ENCODE results near the gene CSMD2.
"Not testable (repeated sequence)": the region's sequence is repeated elsewhere in the genome, so short reads cannot be mapped to it uniquely, and the experiment has no call there.

CSMD2 gene

GRCh38 chr1:34101151-34101550, 63.9 kb downstream of the CSMD2 start:
- Histone ChIP-seq H3K4me1 (ENCODE audit: control insufficient read depth in 1 of 2, insufficient read depth in 2 of 2, low read length in 2 of 2) (no peaks in the 10 kb centered on the region), H3K27ac (ENCODE audit: low read length) (no peak overlapping the region)

GRCh38 chr1:34100332-34100731, 64.7 kb downstream of the CSMD2 start:
- Histone ChIP-seq H3K36me3 (ENCODE audit: control insufficient read depth in 1 of 2, insufficient read depth in 2 of 2, low read length in 2 of 2) (no peaks in the 10 kb centered on the region), H3K27ac (ENCODE audit: low read length) (no peak overlapping the region), H3K9me3 (ENCODE audit: control insufficient read depth in 1 of 2, low read length in 2 of 2) (no peaks in the 10 kb centered on the region), H3K4me1 (ENCODE audit: control insufficient read depth in 1 of 2, insufficient read depth in 2 of 2, low read length in 2 of 2) (no peaks in the 10 kb centered on the region), H3K4me3 (ENCODE audit: low read depth in 1 of 2, low read length in 2 of 2) (no peak overlapping the region), H3K27me3 (ENCODE audit: low read depth, low read length) (no peaks in the 10 kb centered on the region)

More at GRCh38 chr1:34101151-34101550, 63.9 kb downstream of the CSMD2 start:
- H3K4me3 ChIP-seq (ENCODE audit: low read depth in 1 of 2, low read length in 2 of 2) = no peak overlapping the region
- H3K36me3 ChIP-seq (ENCODE audit: control insufficient read depth in 1 of 2, insufficient read depth in 2 of 2, low read length in 2 of 2) = no peaks in the 10 kb centered on the region
- no peaks in the 10 kb centered on the region for H3K27me3 ChIP-seq (ENCODE audit: low read depth, low read length)
- H3K9me3 ChIP-seq (ENCODE audit: control insufficient read depth in 1 of 2, low read length in 2 of 2) = no peaks in the 10 kb centered on the region

GRCh38 chr1:34092399-34092798, 72.6 kb downstream of the CSMD2 start:
- not testable (repeated sequence) for H3K27ac ChIP-seq (ENCODE audit: low read length); H3K4me3 ChIP-seq (ENCODE audit: low read depth in 1 of 2, low read length in 2 of 2); H3K36me3 ChIP-seq (ENCODE audit: control insufficient read depth in 1 of 2, insufficient read depth in 2 of 2, low read length in 2 of 2); H3K27me3 ChIP-seq (ENCODE audit: low read depth, low read length); H3K9me3 ChIP-seq (ENCODE audit: control insufficient read depth in 1 of 2, low read length in 2 of 2); H3K4me1 ChIP-seq (ENCODE audit: control insufficient read depth in 1 of 2, insufficient read depth in 2 of 2, low read length in 2 of 2)

- Histone ChIP-seq H3K4me1 (ENCODE audit: control insufficient read depth in 1 of 2, insufficient read depth in 2 of 2, low read length in 2 of 2) (no peaks in the 10 kb centered on the region), H3K27me3 (ENCODE audit: low read depth, low read length) (no peaks in the 10 kb centered on the region), H3K9me3 (ENCODE audit: control insufficient read depth in 1 of 2, low read length in 2 of 2) (no peaks in the 10 kb centered on the region), H3K4me3 (ENCODE audit: low read depth in 1 of 2, low read length in 2 of 2) (no peak overlapping the region), H3K36me3 (ENCODE audit: control insufficient read depth in 1 of 2, insufficient read depth in 2 of 2, low read length in 2 of 2) (no peaks in the 10 kb centered on the region), H3K27ac (ENCODE audit: low read length) (no peak overlapping the region)
These were observed 75.3 kb downstream of the CSMD2 start for GRCh38 chr1:34089731-34090130.

GRCh38 chr1:34087986-34088385, 77.0 kb downstream of the CSMD2 start:
- Histone ChIP-seq H3K27ac (ENCODE audit: low read length) (no peak overlapping the region), H3K9me3 (ENCODE audit: control insufficient read depth in 1 of 2, low read length in 2 of 2) (no peaks in the 10 kb centered on the region), H3K4me3 (ENCODE audit: low read depth in 1 of 2, low read length in 2 of 2) (no peak overlapping the region), H3K4me1 (ENCODE audit: control insufficient read depth in 1 of 2, insufficient read depth in 2 of 2, low read length in 2 of 2) (no peaks in the 10 kb centered on the region), H3K27me3 (ENCODE audit: low read depth, low read length) (no peaks in the 10 kb centered on the region), H3K36me3 (ENCODE audit: control insufficient read depth in 1 of 2, insufficient read depth in 2 of 2, low read length in 2 of 2) (no peaks in the 10 kb centered on the region)

GRCh38 chr1:34086561-34086960, 78.5 kb downstream of the CSMD2 start:
- Histone ChIP-seq H3K27ac (ENCODE audit: low read length) (no peak overlapping the region), H3K4me1 (ENCODE audit: control insufficient read depth in 1 of 2, insufficient read depth in 2 of 2, low read length in 2 of 2) (no peaks in the 10 kb centered on the region), H3K4me3 (ENCODE audit: low read depth in 1 of 2, low read length in 2 of 2) (no peak overlapping the region), H3K27me3 (ENCODE audit: low read depth, low read length) (no peaks in the 10 kb centered on the region), H3K9me3 (ENCODE audit: control insufficient read depth in 1 of 2, low read length in 2 of 2) (no peaks in the 10 kb centered on the region), H3K36me3 (ENCODE audit: control insufficient read depth in 1 of 2, insufficient read depth in 2 of 2, low read length in 2 of 2) (no peaks in the 10 kb centered on the region)

- Histone ChIP-seq H3K27me3 (ENCODE audit: low read depth, low read length) (no peaks in the 10 kb centered on the region), H3K4me1 (ENCODE audit: control insufficient read depth in 1 of 2, insufficient read depth in 2 of 2, low read length in 2 of 2) (no peaks in the 10 kb centered on the region), H3K27ac (ENCODE audit: low read length) (no peak overlapping the region), H3K36me3 (ENCODE audit: control insufficient read depth in 1 of 2, insufficient read depth in 2 of 2, low read length in 2 of 2) (no peaks in the 10 kb centered on the region), H3K9me3 (ENCODE audit: control insufficient read depth in 1 of 2, low read length in 2 of 2) (no peaks in the 10 kb centered on the region), H3K4me3 (ENCODE audit: low read depth in 1 of 2, low read length in 2 of 2) (no peak overlapping the region)
These were observed 81.1 kb downstream of the CSMD2 start for GRCh38 chr1:34083974-34084373.

- not testable (repeated sequence) for H3K27ac ChIP-seq (ENCODE audit: low read length); H3K27me3 ChIP-seq (ENCODE audit: low read depth, low read length); H3K36me3 ChIP-seq (ENCODE audit: control insufficient read depth in 1 of 2, insufficient read depth in 2 of 2, low read length in 2 of 2); H3K9me3 ChIP-seq (ENCODE audit: control insufficient read depth in 1 of 2, low read length in 2 of 2); H3K4me3 ChIP-seq (ENCODE audit: low read depth in 1 of 2, low read length in 2 of 2); H3K4me1 ChIP-seq (ENCODE audit: control insufficient read depth in 1 of 2, insufficient read depth in 2 of 2, low read length in 2 of 2)
These were observed 82.9 kb downstream of the CSMD2 start for GRCh38 chr1:34082085-34082670.

- Histone ChIP-seq H3K27ac (ENCODE audit: low read length) (no peak overlapping the region), H3K36me3 (ENCODE audit: control insufficient read depth in 1 of 2, insufficient read depth in 2 of 2, low read length in 2 of 2) (no peaks in the 10 kb centered on the region), H3K4me1 (ENCODE audit: control insufficient read depth in 1 of 2, insufficient read depth in 2 of 2, low read length in 2 of 2) (no peaks in the 10 kb centered on the region), H3K9me3 (ENCODE audit: control insufficient read depth in 1 of 2, low read length in 2 of 2) (peaks cover 0 to 2% of the 10 kb centered on the region in 2 donors), H3K4me3 (ENCODE audit: low read depth in 1 of 2, low read length in 2 of 2) (no peak overlapping the region), H3K27me3 (ENCODE audit: low read depth, low read length) (no peaks in the 10 kb centered on the region)
These were observed 86.6 kb downstream of the CSMD2 start for GRCh38 chr1:34078383-34078782.

GRCh38 chr1:34075576-34075975, 89.5 kb downstream of the CSMD2 start:
- H3K9me3 ChIP-seq (ENCODE audit: control insufficient read depth in 1 of 2, low read length in 2 of 2) = peaks cover 0 to 2% of the 10 kb centered on the region in 2 donors
- no peak overlapping the region for H3K4me3 ChIP-seq (ENCODE audit: low read depth in 1 of 2, low read length in 2 of 2)
- H3K4me1 ChIP-seq (ENCODE audit: control insufficient read depth in 1 of 2, insufficient read depth in 2 of 2, low read length in 2 of 2) = no peaks in the 10 kb centered on the region
- H3K27ac ChIP-seq (ENCODE audit: low read length) = no peak overlapping the region
- no peaks in the 10 kb centered on the region for H3K27me3 ChIP-seq (ENCODE audit: low read depth, low read length)
- no peaks in the 10 kb centered on the region for H3K36me3 ChIP-seq (ENCODE audit: control insufficient read depth in 1 of 2, insufficient read depth in 2 of 2, low read length in 2 of 2)

- H3K27ac ChIP-seq (ENCODE audit: low read length) = no peak overlapping the region
- H3K9me3 ChIP-seq (ENCODE audit: control insufficient read depth in 1 of 2, low read length in 2 of 2) = peaks cover 0 to 2% of the 10 kb centered on the region in 2 donors
- H3K4me1 ChIP-seq (ENCODE audit: control insufficient read depth in 1 of 2, insufficient read depth in 2 of 2, low read length in 2 of 2) = no peaks in the 10 kb centered on the region
- no peaks in the 10 kb centered on the region for H3K27me3 ChIP-seq (ENCODE audit: low read depth, low read length)
- no peaks in the 10 kb centered on the region for H3K36me3 ChIP-seq (ENCODE audit: control insufficient read depth in 1 of 2, insufficient read depth in 2 of 2, low read length in 2 of 2)
- no peak overlapping the region for H3K4me3 ChIP-seq (ENCODE audit: low read depth in 1 of 2, low read length in 2 of 2)
These were observed 91.9 kb downstream of the CSMD2 start for GRCh38 chr1:34073028-34073695.

All from muscle layer of duodenum (tissue), 2 donors.